GM12801 (cell line): Measurements from ENCODE around the gene ANKK1.

Source experiments
- CTCF ChIP-seq: IDR thresholded peaks from one replicate; pipeline ENCODE4 v1.5.1; 2011; ENCODE audit warnings: control low read depth; ENCODE audit not compliant: insufficient read length; ENCODE audit errors: extremely low read depth

ANKK1 gene

GRCh38 chr11:113426686-113427085, 39.1 kb downstream of the ANKK1 start:
- no peak for TF ChIP-seq CTCF

GRCh38 chr11:113431746-113432145, 44.2 kb downstream of the ANKK1 start:
- TF ChIP-seq CTCF = no peak

GRCh38 chr11:113435190-113435968, 47.8 kb downstream of the ANKK1 start:
- TF ChIP-seq CTCF = no peak

GRCh38 chr11:113436672-113437252, 49.2 kb downstream of the ANKK1 start:
- TF ChIP-seq CTCF = no peak

- no peak for TF ChIP-seq CTCF
Measured at GRCh38 chr11:113440816-113441215, 53.2 kb downstream of the ANKK1 start.

- no peak for TF ChIP-seq CTCF
Measured at GRCh38 chr11:113444502-113445123, 57.0 kb downstream of the ANKK1 start.

GRCh38 chr11:113446112-113446511, 58.5 kb downstream of the ANKK1 start:
- TF ChIP-seq CTCF = no peak
